ENCODE results near the gene MRPL12. TPM values are rescaled to one million over a fixed set of nuclear protein-coding genes. Genes with fewer than 3 reads are reported as not detected.

Gene MRPL12
- total RNA-seq, 1 donor from 2014 or later: 117 TPM

- intact Hi-C loops (cut with DNase I): no loop called here
- no peak for DNase-seq (ENCODE audit: low spot score)
These were observed 6.8 kb upstream of the MRPL12 start for GRCh38 chr17:81696218-81696941.

GRCh38 chr17:81697261-81698044 lies 5.7 kb upstream of the MRPL12 start:
- no peak for DNase-seq (ENCODE audit: low spot score)
- intact Hi-C loops (cut with DNase I): no loop called here

GRCh38 chr17:81700353-81701287 lies 2.5 kb upstream of the MRPL12 start:
- intact Hi-C loops (cut with DNase I): no loop called here
- no peak for DNase-seq (ENCODE audit: low spot score)

- intact Hi-C loops (cut with DNase I): loop anchor here (2.0 kb wide), 1 partner anchor 19 kb away; the partner anchor contains the start of gene ARL16
- no peak for DNase-seq (ENCODE audit: low spot score)
These were observed 1.7 kb upstream of the MRPL12 start for GRCh38 chr17:81701288-81702071.

GRCh38 chr17:81703747-81704654 lies 834 bp downstream of the MRPL12 start:
- intact Hi-C loops (cut with DNase I): loop anchor here (2.0 kb wide), 1 partner anchor 21 kb away; the partner anchor contains the start of gene ARL16
- no peak for DNase-seq (ENCODE audit: low spot score)

- intact Hi-C loops (cut with DNase I): no loop called here
- no peak for DNase-seq (ENCODE audit: low spot score)
These were observed 2.5 kb downstream of the MRPL12 start for GRCh38 chr17:81705518-81706231.

- no peak for DNase-seq (ENCODE audit: low spot score)
- intact Hi-C loops (cut with DNase I): no loop called here
These were observed 3.1 kb downstream of the MRPL12 start for GRCh38 chr17:81706232-81706611.

GRCh38 chr17:81706757-81707624 lies 3.8 kb downstream of the MRPL12 start:
- intact Hi-C loops (cut with DNase I): no loop called here
- no peak for DNase-seq (ENCODE audit: low spot score)

GRCh38 chr17:81707725-81708646 lies 4.8 kb downstream of the MRPL12 start:
- intact Hi-C loops (cut with DNase I): no loop called here

GRCh38 chr17:81708739-81709185 lies 5.6 kb downstream of the MRPL12 start:
- no peak for DNase-seq (ENCODE audit: low spot score)

More at GRCh38 chr17:81707725-81708646, 4.8 kb downstream of the MRPL12 start:
- no peak for DNase-seq (ENCODE audit: low spot score)

GRCh38 chr17:81710514-81711308 lies 7.5 kb downstream of the MRPL12 start:
- DNase-seq (ENCODE audit: low spot score): no peak
- intact Hi-C loops (cut with DNase I): no loop called here

More at GRCh38 chr17:81708739-81709185, 5.6 kb downstream of the MRPL12 start:
- intact Hi-C loops (cut with DNase I): no loop called here

- DNase-seq (ENCODE audit: low spot score): peak; percentile 90
- intact Hi-C loops (cut with DNase I): no loop called here
These were observed 8.8 kb downstream of the MRPL12 start, which contains the start of gene SLC25A10 for GRCh38 chr17:81711814-81712467. Gene SLC25A10 (plus strand): TSS chr17:81712284. CDS start chr17:81712427, 143 bp downstream.

- intact Hi-C loops (cut with DNase I): no loop called here
- DNase-seq (ENCODE audit: low spot score): no peak
These were observed 9.4 kb downstream of the MRPL12 start for GRCh38 chr17:81712468-81713003.
